GM21619 (cell line): ENCODE data around the gene GNGT2.

Source experiments
- ATAC-seq: cut with Tn5 transposase; IDR thresholded peaks from one replicate; pipeline ENCODE4 v1.9.1; 2021; ENCODE audit not compliant: unreplicated experiment

GNGT2 gene

DNA sequence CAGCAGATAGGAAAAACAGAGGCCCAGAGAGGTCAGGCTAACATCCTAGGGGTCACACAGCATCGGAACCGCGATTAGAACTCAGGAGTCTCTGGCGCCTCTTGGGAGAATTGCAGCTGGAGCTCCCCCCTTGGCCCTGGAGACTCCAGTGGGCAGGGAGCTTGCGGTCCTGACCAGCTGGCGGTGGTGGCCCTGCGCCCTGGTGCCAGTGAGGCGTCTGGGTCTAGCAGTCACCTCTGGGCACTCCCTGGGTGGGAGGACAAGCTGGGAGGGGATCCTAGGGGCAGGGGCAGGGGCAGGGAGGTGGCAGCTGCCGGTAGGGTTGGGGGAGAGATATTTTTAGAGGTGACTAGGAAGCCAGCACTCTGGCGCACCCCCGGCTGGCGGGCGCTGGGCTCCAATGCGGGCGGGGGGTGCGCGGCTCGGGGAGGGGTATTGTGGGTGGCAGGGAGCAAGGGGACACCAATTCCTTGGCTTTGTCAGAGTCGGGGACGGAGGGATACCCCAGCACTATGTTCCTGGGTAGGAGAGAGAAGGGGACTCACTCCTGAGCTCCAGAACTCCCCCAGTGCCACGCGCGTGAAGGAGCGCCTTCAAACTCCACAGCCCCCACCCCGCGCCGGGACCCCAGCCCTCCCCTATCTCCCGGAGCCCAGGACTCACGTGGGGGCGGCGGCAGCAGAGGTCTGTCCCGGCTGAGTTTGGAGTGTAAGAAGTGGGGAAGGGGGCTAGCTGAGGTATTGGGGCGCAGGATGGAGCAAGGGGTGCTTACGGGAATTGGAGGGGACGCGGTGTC lies 19.6 kb upstream of the GNGT2 start:
- no peak for ATAC-seq

DNA sequence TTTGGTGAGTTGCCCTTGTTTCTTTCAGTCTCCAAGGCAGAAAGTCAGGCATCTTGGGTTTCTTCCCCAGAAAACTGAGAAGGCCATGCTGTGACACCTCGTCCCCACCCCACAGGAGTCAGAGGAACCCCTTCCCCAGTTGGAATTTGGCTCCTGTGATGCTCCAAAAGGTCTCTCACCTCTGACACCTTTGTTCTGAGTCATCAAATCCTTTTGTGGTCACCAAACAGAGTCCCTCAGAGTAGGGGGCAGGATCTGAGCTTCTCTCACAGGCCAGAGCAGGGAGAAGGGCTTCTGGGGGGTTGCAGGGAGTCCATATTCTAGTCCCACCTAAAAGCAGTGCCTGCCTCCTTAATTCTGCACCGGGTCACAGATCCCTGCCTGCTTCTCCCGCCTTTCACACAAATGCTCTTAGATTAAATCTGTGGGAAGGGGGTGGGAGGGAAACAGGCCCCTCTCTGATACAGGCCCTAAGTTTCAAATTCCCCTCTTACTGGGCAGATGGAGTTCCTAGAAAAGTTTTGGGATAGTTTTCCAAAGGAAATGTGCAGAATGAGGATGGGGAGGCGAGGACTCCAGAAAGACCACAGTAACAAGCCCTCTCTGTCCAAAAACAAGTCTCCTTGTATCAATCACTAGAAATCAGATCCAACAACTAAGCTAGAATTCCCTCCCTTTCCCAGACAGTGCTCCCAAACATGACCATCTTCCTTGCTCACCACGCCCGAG lies 18.9 kb upstream of the GNGT2 start:
- no peak for ATAC-seq

DNA sequence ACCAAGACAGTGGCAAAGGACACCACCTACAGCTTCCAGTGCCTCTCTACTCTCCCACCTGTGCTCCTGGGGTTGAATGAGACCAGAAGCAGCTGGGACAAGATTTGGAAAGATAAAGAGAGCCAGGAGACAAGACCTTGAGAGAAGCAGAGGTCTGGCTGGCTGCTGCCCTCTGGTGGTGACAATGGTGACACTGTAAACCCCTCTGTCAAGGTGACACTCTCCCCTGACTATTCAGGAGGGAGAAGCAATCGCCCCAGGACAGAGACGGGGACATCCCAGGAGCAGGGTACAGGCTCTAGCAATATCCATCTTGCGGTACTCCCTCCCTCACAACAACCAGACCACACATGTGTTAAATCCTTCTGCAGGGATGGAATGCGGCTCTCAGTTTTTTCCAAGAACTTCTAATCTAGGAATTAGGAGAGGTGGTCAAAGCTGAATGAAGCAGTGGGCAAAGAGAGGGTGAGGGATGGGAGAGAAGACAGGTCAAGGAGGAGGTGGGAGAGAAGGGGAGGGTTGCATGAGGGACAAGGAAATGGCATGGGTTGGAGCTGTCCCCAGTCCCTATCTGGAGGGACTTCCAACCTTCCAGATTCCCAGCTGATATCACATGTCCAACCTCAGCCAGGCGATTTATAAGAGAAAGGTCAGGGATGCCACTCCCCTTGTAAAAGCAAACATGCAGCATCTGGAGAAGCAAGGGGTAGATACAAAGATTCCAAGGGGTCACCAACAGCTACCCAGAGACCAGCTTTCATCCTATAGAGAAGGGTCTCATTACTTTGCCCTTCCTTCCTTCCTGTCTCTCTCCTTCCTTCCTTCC lies 17.3 kb upstream of the GNGT2 start:
- no peak for ATAC-seq

DNA sequence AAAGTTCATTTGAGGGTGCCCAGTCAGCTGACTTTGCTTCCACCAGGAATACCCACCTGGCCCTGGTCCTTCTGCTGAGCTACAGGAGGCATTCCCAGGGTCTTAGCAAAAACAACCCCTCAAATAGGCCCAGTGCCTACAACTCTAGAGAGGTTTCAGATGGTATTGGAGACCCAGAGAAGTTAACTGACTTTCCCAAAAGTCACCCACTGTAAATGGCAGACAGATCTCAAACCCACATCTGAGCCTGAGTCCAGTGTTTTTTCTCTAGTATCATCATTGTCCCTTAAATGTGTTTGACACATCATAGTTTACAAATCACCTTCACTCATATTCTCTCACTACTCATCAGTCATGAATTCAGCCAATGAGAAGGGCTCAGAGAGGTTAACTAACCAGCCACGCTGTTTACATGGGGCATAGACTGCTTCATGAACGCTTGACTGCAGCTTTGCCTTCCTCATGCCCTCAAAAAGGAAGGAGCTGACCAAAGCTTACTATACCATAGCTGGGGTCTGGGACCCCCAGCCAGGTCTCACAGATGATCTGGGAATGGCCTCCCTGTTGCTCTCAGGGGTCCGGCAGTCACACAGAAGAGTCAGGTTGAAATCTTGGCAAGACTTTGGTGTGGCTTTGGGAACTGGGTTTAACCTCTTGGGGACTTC lies 16.5 kb upstream of the GNGT2 start:
- no peak for ATAC-seq

DNA sequence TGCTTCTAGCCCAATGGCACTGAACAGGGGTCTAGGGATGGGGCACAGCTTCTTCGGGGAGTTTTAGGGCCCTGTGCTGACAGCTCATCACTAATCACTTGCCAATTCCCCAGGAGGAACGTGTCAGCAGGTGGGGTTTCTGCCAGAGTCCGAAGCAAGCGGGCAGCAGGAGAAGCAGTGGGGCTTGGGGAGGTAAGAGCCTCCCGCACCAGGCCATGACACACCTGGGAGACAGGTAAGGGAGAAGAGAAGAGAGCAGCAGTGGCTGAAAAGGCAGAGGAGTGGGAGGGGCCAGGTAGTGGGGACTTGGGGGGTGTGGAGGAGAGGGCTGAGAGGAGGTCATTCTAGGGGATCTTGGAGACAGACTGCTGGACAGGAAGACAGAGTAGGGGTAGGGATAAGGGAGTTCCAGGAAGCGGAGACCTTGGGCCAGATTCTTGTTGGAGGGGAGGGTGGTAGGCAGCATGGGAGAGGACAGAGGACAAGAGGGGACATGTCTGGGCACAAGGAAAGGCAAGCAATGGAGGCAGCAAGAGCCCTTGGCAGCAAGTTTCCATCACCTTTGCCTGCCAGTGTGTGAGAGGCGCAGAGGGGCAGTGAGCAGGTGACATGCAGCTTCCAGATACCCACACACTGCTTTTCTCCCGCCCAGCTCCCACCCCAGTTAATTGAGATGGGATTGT lies 15.3 kb upstream of the GNGT2 start:
- no peak for ATAC-seq

DNA sequence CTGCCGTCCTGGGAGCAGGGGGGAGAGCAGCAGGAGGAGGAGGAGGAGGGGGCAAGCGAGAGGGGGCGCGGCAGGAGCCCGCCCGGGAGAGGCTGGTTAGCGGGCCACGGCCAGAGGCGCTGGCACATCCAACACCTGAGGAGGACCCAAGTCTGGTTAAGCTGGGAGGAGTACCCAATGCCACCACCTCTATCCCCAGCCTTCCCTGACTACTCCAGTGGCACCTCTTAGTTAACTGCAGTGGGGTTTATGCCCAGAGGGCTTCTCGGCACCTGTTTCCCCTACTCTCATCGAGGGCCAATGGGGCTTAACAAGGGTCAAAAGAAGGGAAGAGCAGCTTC lies 14.6 kb upstream of the GNGT2 start:
- no peak for ATAC-seq

DNA sequence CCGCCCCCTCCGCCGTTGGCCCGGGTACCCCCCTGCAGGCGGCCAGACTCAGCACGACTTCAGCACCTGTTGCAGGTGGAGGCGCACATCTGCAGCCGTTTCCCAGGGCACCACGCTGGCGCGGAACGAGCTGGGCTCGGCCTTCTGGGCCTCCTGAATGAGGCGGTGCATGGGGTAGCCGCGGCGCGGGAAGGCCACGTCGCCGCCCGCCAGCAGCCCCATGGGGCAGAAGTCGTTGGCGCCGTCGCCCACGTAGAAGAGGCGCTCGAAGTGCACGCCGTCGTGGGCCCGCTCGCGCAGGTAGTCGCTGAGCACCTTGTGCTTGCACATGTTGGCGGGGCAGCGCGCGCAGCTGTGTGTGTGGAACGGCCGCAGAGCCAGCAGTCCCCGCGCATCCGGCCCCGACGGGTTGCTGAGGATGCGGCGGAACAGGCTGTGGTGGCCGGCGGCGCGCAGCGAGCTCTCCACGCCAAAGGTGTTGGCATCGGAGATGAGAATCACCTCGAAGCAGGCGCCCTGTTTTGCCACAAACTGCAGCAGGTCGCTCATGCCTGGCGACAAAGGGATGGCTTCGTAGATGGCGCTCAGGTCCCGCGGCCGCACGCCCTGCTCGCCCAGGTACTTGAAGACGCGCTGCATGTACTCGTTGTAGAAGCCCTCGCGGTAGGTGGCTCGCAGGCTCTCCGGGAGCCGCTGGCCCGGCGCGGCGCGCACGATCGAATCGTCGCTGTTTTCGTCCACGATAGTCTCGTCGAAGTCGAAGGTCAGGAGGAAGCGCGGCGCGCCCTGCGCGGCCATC lies 14.0 kb upstream of the GNGT2 start:
- ATAC-seq: no peak

DNA sequence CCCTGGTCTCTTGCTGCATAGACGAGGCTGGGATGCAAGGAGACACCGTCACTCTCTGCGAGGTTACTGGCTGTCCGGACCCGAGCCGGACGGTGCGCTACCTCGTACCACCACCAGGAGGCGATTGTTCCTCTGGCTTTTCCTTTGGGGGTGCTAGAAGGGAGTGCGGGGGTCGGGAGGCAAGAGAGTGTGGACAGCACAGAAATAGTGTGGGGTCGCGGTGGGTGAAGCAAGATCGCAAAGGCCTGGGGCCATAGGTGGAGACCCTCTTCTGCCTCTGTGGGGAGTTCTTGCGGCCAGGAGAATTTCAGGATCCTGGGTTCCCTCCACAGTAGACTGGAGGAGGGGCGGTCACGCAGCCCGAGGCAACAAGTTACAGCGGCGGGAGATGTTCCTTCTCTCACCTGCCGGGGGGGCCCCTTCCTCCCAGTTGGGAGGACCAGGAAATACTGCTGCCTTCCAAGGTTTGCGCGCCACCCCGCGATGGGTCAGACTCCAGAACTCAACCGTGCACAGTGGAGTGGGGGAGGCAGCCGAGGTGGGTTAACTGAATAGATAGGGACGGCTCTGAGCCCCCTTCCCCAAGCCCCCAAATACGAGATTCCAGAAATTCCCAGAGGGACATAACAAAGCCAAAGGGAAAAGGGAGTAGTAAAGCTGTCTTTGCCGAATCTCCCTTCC lies 13.3 kb upstream of the GNGT2 start:
- ATAC-seq: no peak

DNA sequence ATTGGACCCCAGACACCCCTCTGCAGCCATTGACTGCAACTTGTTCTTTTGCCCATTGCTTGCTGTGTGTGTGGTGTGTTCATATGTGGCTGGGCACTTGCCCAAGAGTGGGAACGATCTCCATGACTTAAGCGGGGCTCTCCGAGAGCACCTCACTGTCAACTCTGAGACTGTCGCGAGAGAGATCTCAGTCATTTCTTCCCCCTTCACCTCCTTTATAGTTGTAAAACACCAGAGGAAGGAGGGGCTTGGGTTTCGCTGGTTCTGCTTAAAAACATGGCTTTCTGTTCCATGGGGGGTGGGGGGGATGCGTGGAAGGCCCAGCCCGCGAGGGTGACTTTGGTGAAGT lies 12.8 kb upstream of the GNGT2 start:
- ATAC-seq: no peak

DNA sequence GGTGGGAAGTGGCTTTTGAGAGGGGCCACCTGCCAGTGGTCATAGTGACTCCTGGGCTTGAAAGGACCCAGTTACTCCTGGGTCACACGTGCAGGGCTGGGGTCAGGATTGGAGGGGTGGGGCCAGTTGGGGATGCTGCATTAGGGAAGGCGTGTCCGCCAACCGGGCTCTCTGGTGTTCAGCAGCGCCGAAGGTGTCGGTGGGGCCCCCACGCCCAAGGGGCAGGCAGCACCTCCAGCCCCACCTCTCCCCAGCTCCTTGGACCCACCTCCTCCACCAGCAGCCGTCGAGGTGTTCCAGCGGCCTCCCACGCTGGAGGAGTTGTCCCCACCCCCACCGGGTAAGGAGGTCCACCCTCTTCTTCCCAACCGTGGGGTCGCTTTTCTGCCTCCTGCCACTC lies 9.6 kb upstream of the GNGT2 start:
- no peak for ATAC-seq

DNA sequence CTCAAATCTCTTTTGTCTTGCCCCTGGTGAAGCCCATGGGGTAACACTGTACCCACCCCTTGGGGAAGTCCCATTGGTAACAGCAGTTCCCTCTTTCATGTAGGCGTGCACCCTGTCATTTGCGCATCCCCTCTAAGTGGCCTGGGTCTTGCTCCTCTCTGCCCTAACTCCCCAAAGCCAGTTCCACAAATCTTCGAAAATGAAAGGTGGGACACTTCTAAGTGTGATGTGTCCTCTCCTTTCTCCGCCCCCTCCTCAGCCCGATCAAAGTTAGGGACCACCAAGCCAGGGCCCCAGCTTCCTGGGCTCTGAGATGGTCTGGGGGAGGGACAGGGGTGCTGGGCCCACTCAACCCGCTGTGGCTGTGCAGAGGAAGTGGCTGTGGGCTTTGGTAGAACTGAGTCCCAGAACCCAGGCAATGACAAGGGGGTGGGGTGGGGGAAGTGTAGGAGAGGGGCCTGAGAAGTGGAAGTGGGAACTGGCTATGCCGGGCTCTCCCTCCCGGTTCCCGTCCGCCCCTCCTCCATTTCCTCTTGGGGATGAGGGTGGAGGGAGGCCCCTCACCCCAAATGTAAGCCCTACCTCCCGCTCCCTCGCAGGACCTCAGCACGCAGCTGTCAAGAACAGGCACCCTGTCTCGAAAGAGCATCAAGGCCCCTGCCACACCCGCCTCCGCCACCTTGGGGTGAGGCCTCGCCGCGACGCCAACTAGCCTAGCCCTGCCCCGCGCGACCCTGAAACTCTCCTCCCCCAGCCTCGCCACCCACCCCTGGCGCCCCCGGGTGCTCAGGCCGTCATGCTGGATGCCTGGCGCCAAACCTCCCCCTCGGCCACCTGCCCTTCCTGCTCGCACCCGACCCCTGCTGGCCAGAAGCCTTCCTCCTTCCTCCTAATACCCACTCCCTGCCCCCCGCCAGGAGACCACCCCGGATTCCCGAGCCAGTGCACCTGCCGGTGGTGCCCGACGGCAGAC lies 8.9 kb upstream of the GNGT2 start:
- ATAC-seq: no peak

DNA sequence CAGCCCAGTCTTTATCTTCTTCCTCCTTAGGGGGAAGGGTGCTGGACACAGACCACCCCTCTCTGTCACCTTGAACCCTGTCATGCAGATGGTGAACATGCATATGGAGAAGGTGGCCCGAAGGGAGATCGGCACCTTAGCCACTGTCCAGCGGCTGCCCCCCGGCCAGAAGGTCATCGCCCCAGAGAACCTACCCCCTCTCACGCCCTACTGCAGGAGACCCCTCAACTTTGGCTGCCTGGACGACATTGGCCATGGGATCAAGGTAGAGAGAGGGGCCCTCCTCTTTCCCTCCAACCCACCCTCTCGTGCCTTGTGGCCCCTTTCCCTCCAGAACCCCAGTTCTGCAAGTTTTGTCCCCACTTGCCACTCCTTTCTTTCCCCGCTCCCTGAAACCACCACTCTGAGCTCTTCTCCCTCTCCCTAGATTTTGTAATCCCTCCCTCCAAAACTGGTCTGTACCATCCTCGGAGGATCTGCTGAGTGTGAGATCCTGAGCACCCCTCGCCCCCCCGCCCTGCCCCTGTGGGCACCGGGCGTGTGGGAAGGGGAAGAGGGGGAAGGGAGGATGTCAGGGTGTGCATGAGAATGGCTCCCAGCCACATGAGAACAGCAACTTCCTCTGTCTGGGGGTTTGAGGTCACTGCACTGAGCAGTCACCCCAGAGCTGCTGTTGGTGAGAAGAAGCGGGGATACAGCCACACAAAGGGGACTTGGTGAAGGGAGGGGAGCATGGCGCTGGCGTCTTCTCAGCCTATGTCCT lies 7.5 kb upstream of the GNGT2 start:
- ATAC-seq: peak; percentile 39

DNA sequence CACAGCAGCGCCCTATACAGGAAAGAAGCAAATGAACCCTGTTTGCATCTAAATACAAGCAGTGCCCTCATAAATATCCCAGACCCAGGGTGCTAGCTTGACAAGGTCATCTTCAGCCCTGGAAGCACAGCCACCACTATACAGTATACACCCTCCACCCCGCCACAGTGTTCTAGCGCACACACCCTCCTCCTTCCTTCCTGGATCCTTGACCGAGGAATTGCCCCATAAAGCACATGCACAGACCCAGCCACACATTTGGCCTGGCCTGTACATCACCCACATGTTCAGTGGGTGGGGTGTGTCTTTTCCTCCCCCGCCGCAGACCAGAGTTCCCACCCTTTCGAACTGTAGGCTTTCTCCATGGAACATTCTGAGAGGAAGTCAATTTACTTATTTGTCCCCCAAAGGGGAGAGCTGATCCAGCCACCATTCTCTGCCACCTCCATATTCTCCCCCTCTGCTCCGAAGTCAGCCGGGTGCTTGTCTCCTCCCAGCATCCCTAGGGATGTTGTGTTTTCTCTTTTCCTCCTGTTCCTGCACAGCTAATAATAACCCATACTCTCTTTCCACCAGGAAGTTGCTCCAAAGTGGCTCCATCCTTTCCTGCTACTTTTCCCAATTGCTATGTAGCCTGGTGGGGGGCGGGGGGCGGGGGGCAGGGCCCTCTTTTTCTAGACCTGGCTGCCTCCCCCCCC lies 6.7 kb upstream of the GNGT2 start:
- no peak for ATAC-seq

DNA sequence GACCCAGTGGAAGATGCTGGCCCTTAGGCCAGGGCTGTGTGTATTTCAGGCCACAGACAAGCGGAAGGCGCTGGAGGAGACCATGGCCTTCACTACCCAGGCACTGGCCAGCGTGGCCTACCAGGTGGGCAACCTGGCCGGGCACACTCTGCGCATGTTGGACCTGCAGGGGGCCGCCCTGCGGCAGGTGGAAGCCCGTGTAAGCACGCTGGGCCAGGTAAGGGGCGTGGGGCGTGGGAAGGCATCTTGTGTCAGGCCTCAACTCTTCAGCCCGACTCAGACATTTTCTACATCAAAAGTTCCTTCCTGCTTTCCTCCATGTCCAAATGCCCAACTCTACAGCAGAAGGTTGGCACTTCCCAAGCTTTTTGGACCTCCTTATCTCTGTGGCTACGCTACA lies 6.1 kb upstream of the GNGT2 start:
- no peak for ATAC-seq

DNA sequence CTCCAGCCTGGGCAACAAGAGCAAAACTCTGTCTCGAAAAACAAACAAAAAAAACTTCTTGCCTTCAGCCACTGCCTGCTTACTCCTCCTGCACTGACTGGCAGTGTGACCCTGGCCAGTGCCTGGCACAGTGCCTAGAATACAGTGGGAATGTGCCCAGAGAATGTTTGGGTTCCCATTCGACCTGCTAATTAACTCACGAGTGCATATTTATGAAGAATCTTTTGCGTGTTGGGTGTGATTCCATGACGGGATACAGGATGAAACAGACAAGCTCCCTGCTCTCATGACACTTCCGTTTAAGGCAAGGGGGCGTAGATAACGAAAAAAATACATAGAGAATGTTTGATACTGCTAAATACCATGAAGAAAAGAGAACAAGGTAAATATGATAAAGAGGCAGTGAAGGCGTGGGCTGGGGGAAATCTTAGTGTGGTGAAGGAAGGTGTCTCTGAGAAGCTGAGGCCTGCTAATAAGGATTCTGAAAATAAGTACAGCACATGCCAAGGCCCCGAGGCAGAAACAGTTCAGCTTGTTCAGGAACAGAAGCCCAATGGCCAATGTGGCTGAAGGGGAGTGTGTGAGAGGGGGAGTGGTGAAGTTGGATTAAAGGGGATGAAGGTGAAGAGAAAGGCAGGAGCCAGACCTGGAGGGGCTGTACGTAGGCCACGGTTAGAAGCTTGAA lies 4.4 kb upstream of the GNGT2 start:
- no peak for ATAC-seq

DNA sequence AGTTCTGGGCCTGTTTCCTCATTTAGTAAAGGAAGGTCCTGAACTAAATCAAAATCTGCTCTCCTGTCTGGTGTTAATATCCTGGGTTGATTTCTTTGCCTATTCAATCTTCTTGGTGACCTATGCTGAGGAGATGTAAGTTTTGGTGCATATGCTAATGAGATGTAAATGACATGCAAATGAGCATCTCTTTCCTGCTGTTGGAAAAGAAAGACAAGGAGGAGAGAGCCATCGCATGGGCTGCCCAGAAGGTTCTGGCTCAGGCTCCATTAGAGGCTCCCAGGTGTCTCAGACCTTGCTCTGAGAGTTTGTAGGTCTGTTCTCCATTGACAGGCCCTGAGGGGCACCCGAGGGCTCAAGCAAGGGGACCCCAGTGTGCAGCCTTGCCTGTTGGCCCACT lies 3.5 kb upstream of the GNGT2 start:
- ATAC-seq: no peak
